Measurements from ENCODE around the gene KRTAP13-2. TPM values are rescaled to one million over a fixed set of nuclear protein-coding genes. Genes with fewer than 3 reads are reported as not detected.

The KRTAP13-2 gene
- total and polyA plus RNA-seq, 9 of the 15 experiments (the other 6 are each of a cell fraction or from before 2014, with no cell fraction given): not detected

- no TSS peak for BruUV-seq (replicated peaks)
- DNase-seq (ENCODE audit: extremely low read depth in 1 of 4, low spot score in 3 of 4) (no peak), ATAC-seq (no peak), FAIRE-seq (no peak)
- Histone ChIP-seq H2AFZ (ENCODE audit: low read depth, low read length) (no peak overlapping the region), H3K27me3 (ENCODE audit: control insufficient read depth in 2 of 2, insufficient read depth in 2 of 2, low read length in 2 of 2) (no peaks in the 10 kb centered on the region), H3K9ac (ENCODE audit: insufficient read depth in 1 of 2, low read depth in 2 of 2, low read length in 2 of 2) (no peak overlapping the region), H3K9me1 (ENCODE audit: control insufficient read depth, insufficient read depth, low read length) (no peaks in the 10 kb centered on the region), H3K4me3 (no peak overlapping the region), H4K20me1 (replicated peaks; ENCODE audit: control insufficient read depth, insufficient read depth, low read length) (no peaks in the 10 kb centered on the region), H3K4me1 (replicated peaks in 1 of 2; ENCODE audit: control insufficient read depth in 2 of 2, insufficient read depth in 2 of 2, low read length in 2 of 2) (no peaks in the 10 kb centered on the region), H3K4me2 (ENCODE audit: insufficient read depth, low read length) (no peak overlapping the region), H3K27ac (ENCODE audit: extremely low read depth, low read depth, low read length) (no peak overlapping the region), H3K36me3 (ENCODE audit: control insufficient read depth, insufficient read depth, low read length) (no peaks in the 10 kb centered on the region), H3K9me3 (replicated peaks; ENCODE audit: control insufficient read depth, insufficient read depth, low read depth, low read length) (no peaks in the 10 kb centered on the region), H3K79me2 (ENCODE audit: control insufficient read depth, insufficient read depth, low read length) (no peaks in the 10 kb centered on the region)
- ChIA-PET CTCF (ENCODE audit: low intra/inter-chr PET ratio) (no interaction called here), POLR2A (no interaction called here)
- in situ Hi-C loops (cut with MboI) (no loop called here), intact Hi-C loops (cut with micrococcal nuclease) (no loop called here)
- TF ChIP-seq ZNF134 (CRISPR knock-in tag; conservative IDR thresholded peaks at IDR 0.05): no peak
- no peak for TF ChIP-seq ZC3H11A (IDR thresholded peaks at IDR 0.05; ENCODE audit: low read depth, low read length)
- TF ChIP-seq CCAR2 (IDR thresholded peaks at IDR 0.05; ENCODE audit: low read depth, low read length): no peak
- TF ChIP-seq ZBTB17 (CRISPR knock-in tag; IDR thresholded peaks at IDR 0.05): no peak
- no peak for TF ChIP-seq ETS2 (tag; IDR thresholded peaks at IDR 0.05; ENCODE audit: borderline replicate concordance, poor library complexity, severe bottlenecking)
- no peak for TF ChIP-seq SMARCA4 (IDR thresholded peaks at IDR 0.05)
- TF ChIP-seq ZNF280A (IDR thresholded peaks at IDR 0.05; ENCODE audit: low read depth, partially characterized antibody): no peak
- TF ChIP-seq MEF2A (IDR thresholded peaks at IDR 0.05; ENCODE audit: control insufficient read depth, low read depth, low read length): no peak
- TF ChIP-seq NCOR1 (IDR thresholded peaks at IDR 0.05): no peak
- no peak for TF ChIP-seq ZC3H4 (CRISPR knock-in tag; IDR thresholded peaks at IDR 0.05; ENCODE audit: borderline replicate concordance)
- no peak for TF ChIP-seq MYNN (IDR thresholded peaks at IDR 0.05)
- TF ChIP-seq MYNN (CRISPR knock-in tag; IDR thresholded peaks at IDR 0.05): no peak
These were observed 45.7 kb downstream of the KRTAP13-2 start for GRCh38 chr21:30326390-30326789.

Small RNAs within 50 kb of the gene (microRNA-seq; reads per million reads assigned to microRNA genes)
- not detected for gene MIR4327 (ENCODE audit: borderline microRNAs expressed)

Small RNAs within 50 kb of the gene (small RNA-seq; reads per million reads assigned to genes)
- gene KRTAP23-1 (not detected), gene MIR4327 (not detected)

Other genes with a start within 250 kb of the KRTAP13-2 start
Only the 7 nearest of the 25 such genes appear.
- not detected in 2 replicates for gene KRTAP26-1, start 52.0 kb downstream of the KRTAP13-2 start, total RNA-seq (2014; rRNA removed)
- not detected in 2 replicates for gene KRTAP26-1, start 52.0 kb downstream of the KRTAP13-2 start, total RNA-seq (2014; rRNA removed; fragmentation: Illumina TruSeq; extraction: Trizol)
- gene KRTAP26-1, start 52.0 kb downstream of the KRTAP13-2 start, total RNA-seq (2015; rRNA removed; fragmentation: Illumina TruSeq; extraction: Trizol): not detected in 2 replicates
- gene KRTAP26-1, start 52.0 kb downstream of the KRTAP13-2 start, total RNA-seq (2021): not detected in 2 replicates
- not detected in 2 replicates for gene KRTAP26-1, start 52.0 kb downstream of the KRTAP13-2 start, polyA plus RNA-seq (2011; rRNA removed)
- not detected in 2 replicates for gene KRTAP26-1, start 52.0 kb downstream of the KRTAP13-2 start, polyA plus RNA-seq (2014; fragmentation: Illumina TruSeq; extraction: Trizol)
- not detected for gene KRTAP26-1, start 52.0 kb downstream of the KRTAP13-2 start, polyA plus RNA-seq (2014; fragmentation: Nextera tagmentation; extraction: Ambion mirVana)
- not detected in 2 replicates for gene KRTAP26-1, start 52.0 kb downstream of the KRTAP13-2 start, polyA plus RNA-seq (2014; rRNA removed)
- gene KRTAP27-1, start 34.6 kb downstream of the KRTAP13-2 start, total RNA-seq (2014; rRNA removed): not detected in 2 replicates
- gene KRTAP27-1, start 34.6 kb downstream of the KRTAP13-2 start, total RNA-seq (2014; rRNA removed; fragmentation: Illumina TruSeq; extraction: Trizol): not detected in 2 replicates
- gene KRTAP27-1, start 34.6 kb downstream of the KRTAP13-2 start, total RNA-seq (2015; rRNA removed; fragmentation: Illumina TruSeq; extraction: Trizol): not detected in 2 replicates
- not detected in 2 replicates for gene KRTAP27-1, start 34.6 kb downstream of the KRTAP13-2 start, total RNA-seq (2021)
- gene KRTAP27-1, start 34.6 kb downstream of the KRTAP13-2 start, polyA plus RNA-seq (2011; rRNA removed): not detected in 2 replicates
- not detected in 2 replicates for gene KRTAP27-1, start 34.6 kb downstream of the KRTAP13-2 start, polyA plus RNA-seq (2014; fragmentation: Illumina TruSeq; extraction: Trizol)
- not detected for gene KRTAP27-1, start 34.6 kb downstream of the KRTAP13-2 start, polyA plus RNA-seq (2014; fragmentation: Nextera tagmentation; extraction: Ambion mirVana)
- not detected in 2 replicates for gene KRTAP27-1, start 34.6 kb downstream of the KRTAP13-2 start, polyA plus RNA-seq (2014; rRNA removed)
- not detected in 2 replicates for gene KRTAP23-1, start 23.7 kb downstream of the KRTAP13-2 start, total RNA-seq (2014; rRNA removed)
- gene KRTAP23-1, start 23.7 kb downstream of the KRTAP13-2 start, total RNA-seq (2014; rRNA removed; fragmentation: Illumina TruSeq; extraction: Trizol): not detected in 2 replicates
- not detected in 2 replicates for gene KRTAP23-1, start 23.7 kb downstream of the KRTAP13-2 start, total RNA-seq (2015; rRNA removed; fragmentation: Illumina TruSeq; extraction: Trizol)
- gene KRTAP23-1, start 23.7 kb downstream of the KRTAP13-2 start, total RNA-seq (2021): not detected in 2 replicates
- not detected in 2 replicates for gene KRTAP23-1, start 23.7 kb downstream of the KRTAP13-2 start, polyA plus RNA-seq (2011; rRNA removed)
- not detected in 2 replicates for gene KRTAP23-1, start 23.7 kb downstream of the KRTAP13-2 start, polyA plus RNA-seq (2014; fragmentation: Illumina TruSeq; extraction: Trizol)
- not detected for gene KRTAP23-1, start 23.7 kb downstream of the KRTAP13-2 start, polyA plus RNA-seq (2014; fragmentation: Nextera tagmentation; extraction: Ambion mirVana)
- not detected in 2 replicates for gene KRTAP23-1, start 23.7 kb downstream of the KRTAP13-2 start, polyA plus RNA-seq (2014; rRNA removed)
- gene KRTAP13-1, start 23.8 kb upstream of the KRTAP13-2 start, total RNA-seq (2014; rRNA removed): not detected in 2 replicates
- not detected in 2 replicates for gene KRTAP13-1, start 23.8 kb upstream of the KRTAP13-2 start, total RNA-seq (2014; rRNA removed; fragmentation: Illumina TruSeq; extraction: Trizol)
- not detected in 2 replicates for gene KRTAP13-1, start 23.8 kb upstream of the KRTAP13-2 start, total RNA-seq (2015; rRNA removed; fragmentation: Illumina TruSeq; extraction: Trizol)
- not detected in 2 replicates for gene KRTAP13-1, start 23.8 kb upstream of the KRTAP13-2 start, total RNA-seq (2021)
- not detected in 2 replicates for gene KRTAP13-1, start 23.8 kb upstream of the KRTAP13-2 start, polyA plus RNA-seq (2011; rRNA removed)
- gene KRTAP13-1, start 23.8 kb upstream of the KRTAP13-2 start, polyA plus RNA-seq (2014; fragmentation: Illumina TruSeq; extraction: Trizol): not detected in 2 replicates
- gene KRTAP13-1, start 23.8 kb upstream of the KRTAP13-2 start, polyA plus RNA-seq (2014; fragmentation: Nextera tagmentation; extraction: Ambion mirVana): not detected
- gene KRTAP13-1, start 23.8 kb upstream of the KRTAP13-2 start, polyA plus RNA-seq (2014; rRNA removed): not detected in 2 replicates
- not detected in 2 replicates for gene KRTAP13-3, start 53.7 kb upstream of the KRTAP13-2 start, total RNA-seq (2014; rRNA removed)
- gene KRTAP13-3, start 53.7 kb upstream of the KRTAP13-2 start, total RNA-seq (2014; rRNA removed; fragmentation: Illumina TruSeq; extraction: Trizol): not detected in 2 replicates
- not detected in 2 replicates for gene KRTAP13-3, start 53.7 kb upstream of the KRTAP13-2 start, total RNA-seq (2015; rRNA removed; fragmentation: Illumina TruSeq; extraction: Trizol)
- gene KRTAP13-3, start 53.7 kb upstream of the KRTAP13-2 start, total RNA-seq (2021): not detected in 2 replicates
- not detected in 2 replicates for gene KRTAP13-3, start 53.7 kb upstream of the KRTAP13-2 start, polyA plus RNA-seq (2011; rRNA removed)
- gene KRTAP13-3, start 53.7 kb upstream of the KRTAP13-2 start, polyA plus RNA-seq (2014; fragmentation: Illumina TruSeq; extraction: Trizol): not detected in 2 replicates
- not detected for gene KRTAP13-3, start 53.7 kb upstream of the KRTAP13-2 start, polyA plus RNA-seq (2014; fragmentation: Nextera tagmentation; extraction: Ambion mirVana)
- not detected in 2 replicates for gene KRTAP13-3, start 53.7 kb upstream of the KRTAP13-2 start, polyA plus RNA-seq (2014; rRNA removed)
- not detected in 2 replicates for gene KRTAP13-4, start 57.9 kb upstream of the KRTAP13-2 start, total RNA-seq (2014; rRNA removed)
- not detected in 2 replicates for gene KRTAP13-4, start 57.9 kb upstream of the KRTAP13-2 start, total RNA-seq (2014; rRNA removed; fragmentation: Illumina TruSeq; extraction: Trizol)
- not detected in 2 replicates for gene KRTAP13-4, start 57.9 kb upstream of the KRTAP13-2 start, total RNA-seq (2015; rRNA removed; fragmentation: Illumina TruSeq; extraction: Trizol)
- gene KRTAP13-4, start 57.9 kb upstream of the KRTAP13-2 start, total RNA-seq (2021): not detected in 2 replicates
- not detected in 2 replicates for gene KRTAP13-4, start 57.9 kb upstream of the KRTAP13-2 start, polyA plus RNA-seq (2011; rRNA removed)
- gene KRTAP13-4, start 57.9 kb upstream of the KRTAP13-2 start, polyA plus RNA-seq (2014; fragmentation: Illumina TruSeq; extraction: Trizol): not detected in 2 replicates
- not detected for gene KRTAP13-4, start 57.9 kb upstream of the KRTAP13-2 start, polyA plus RNA-seq (2014; fragmentation: Nextera tagmentation; extraction: Ambion mirVana)
- not detected in 2 replicates for gene KRTAP13-4, start 57.9 kb upstream of the KRTAP13-2 start, polyA plus RNA-seq (2014; rRNA removed)
- not detected in 2 replicates for gene KRTAP15-1, start 68.0 kb upstream of the KRTAP13-2 start, total RNA-seq (2014; rRNA removed)
- not detected in 2 replicates for gene KRTAP15-1, start 68.0 kb upstream of the KRTAP13-2 start, total RNA-seq (2014; rRNA removed; fragmentation: Illumina TruSeq; extraction: Trizol)
- gene KRTAP15-1, start 68.0 kb upstream of the KRTAP13-2 start, total RNA-seq (2015; rRNA removed; fragmentation: Illumina TruSeq; extraction: Trizol): not detected in 2 replicates
- not detected in 2 replicates for gene KRTAP15-1, start 68.0 kb upstream of the KRTAP13-2 start, total RNA-seq (2021)
- not detected in 2 replicates for gene KRTAP15-1, start 68.0 kb upstream of the KRTAP13-2 start, polyA plus RNA-seq (2011; rRNA removed)
- not detected in 2 replicates for gene KRTAP15-1, start 68.0 kb upstream of the KRTAP13-2 start, polyA plus RNA-seq (2014; fragmentation: Illumina TruSeq; extraction: Trizol)
- not detected for gene KRTAP15-1, start 68.0 kb upstream of the KRTAP13-2 start, polyA plus RNA-seq (2014; fragmentation: Nextera tagmentation; extraction: Ambion mirVana)
- not detected in 2 replicates for gene KRTAP15-1, start 68.0 kb upstream of the KRTAP13-2 start, polyA plus RNA-seq (2014; rRNA removed)

Data from K562 (cell line).